A549 (cell line): ENCODE results near the gene IL17B. TPM values are rescaled to one million over a fixed set of nuclear protein-coding genes. Genes with fewer than 3 reads are reported as not detected.

ENCODE experiments used
- ATAC-seq, 2 experiments: fragments of 200-7000 bp in 1 of 2; fragments of >200 bp in 1 of 2; cut with Nextera tagmentation in 1 of 2; cut with Tn5 transposase in 1 of 2; 3 replicates each; pipeline versions ENCODE4 v1.8.0 to v1.9.1; 2018 to 2020; ENCODE audit warnings: mild to moderate bottlenecking in 1 of 2, moderate library complexity in 1 of 2
- CTCF ChIA-PET: fragments of 300-600 bp; sonication (Branson Sonifier 250); formaldehyde crosslinking; extraction: SDS; loops from one replicate; lab custom pipeline; 2021; ENCODE audit warnings: antibody characterized with exemption, inconsistent platforms; lab: Yijun Ruan, JAX
- POLR2A ChIA-PET: fragments of 350-600 bp; formaldehyde crosslinking; extraction: SDS; loops from one replicate; lab custom pipeline; 2021; ENCODE audit warnings: antibody characterized with exemption, inconsistent platforms; lab: Yijun Ruan, JAX
- DNase-seq, 2 experiments: peaks; one replicate each; pipeline versions ENCODE4 v3.0.0 to v3.0.0-alpha.2; 2011 to 2016; ENCODE audit warnings: low read depth in 1 of 2, low spot score in 1 of 2
- FAIRE-seq: peaks from 2 replicates; lab custom pipeline; 2011; peaks lifted over from hg19 to GRCh38; lab: Jason Lieb, UNC
- H3K27ac ChIP-seq, 2 experiments: fragments of >200 bp; sonication (Bioruptor Twin); formaldehyde crosslinking; 3 replicates each; pipeline ENCODE4 v1.5.1; 2016 to 2017
- H3K4me1 ChIP-seq: fragments of >200 bp; sonication (Bioruptor Twin); formaldehyde crosslinking; 3 replicates; pipeline ENCODE4 v1.6.1; 2016
- H3K4me2 ChIP-seq: fragments of >200 bp; sonication (Bioruptor Twin); formaldehyde crosslinking; 3 replicates; pipeline ENCODE4 v1.6.1; 2016
- H3K4me3 ChIP-seq: fragments of >200 bp; sonication (Bioruptor Twin); formaldehyde crosslinking; 3 replicates; pipeline ENCODE4 v1.5.1; 2016
- H3K9me3 ChIP-seq: fragments of >200 bp; sonication (Bioruptor Twin); formaldehyde crosslinking; 3 replicates; pipeline ENCODE4 v1.6.1; 2016
- CBX8 ChIP-seq: fragments of 200-600 bp; sonication (generic); IDR thresholded peaks from 2 replicates; pipeline ENCODE4 v1.6.1; 2016
- CEBPB ChIP-seq, 2 experiments: fragments of >200 bp in 1 of 2; sonication (Bioruptor Twin) in 1 of 2; formaldehyde crosslinking in 1 of 2; IDR thresholded peaks; 2 replicates each; pipeline ENCODE4 v1.6.1; 2012 to 2016
- CHD4 ChIP-seq: fragments of 200-600 bp; sonication (generic); IDR thresholded peaks from 2 replicates; pipeline ENCODE4 v1.6.1; 2016; ENCODE audit warnings: antibody characterized with exemption, mild to moderate bottlenecking, borderline replicate concordance
- EHMT2 ChIP-seq: fragments of 200-600 bp; sonication (generic); IDR thresholded peaks from 2 replicates; pipeline ENCODE4 v1.6.1; 2016; ENCODE audit warnings: antibody characterized with exemption, low read depth, mild to moderate bottlenecking, moderate library complexity
- FOSL2 ChIP-seq, 2 experiments: fragments of 450-650 bp in 1 of 2; fragments of >200 bp in 1 of 2; sonication (Bioruptor Twin) in 1 of 2; formaldehyde crosslinking; IDR thresholded peaks; 2 replicates each; pipeline versions ENCODE4 v1.5.0 to v1.6.1; 2016 to 2020; ENCODE audit warnings: mild to moderate bottlenecking in 1 of 2, moderate library complexity in 1 of 2
- FOXS1 ChIP-seq: fragments of 250-450 bp; sonication (Bioruptor Pico); IDR thresholded peaks from 2 replicates; pipeline ENCODE4 v1.5.0; 2020; ENCODE audit warnings: mild to moderate bottlenecking, moderate library complexity
- GATA3 ChIP-seq: IDR thresholded peaks from 2 replicates; pipeline ENCODE4 v1.6.1; 2012; ENCODE audit warnings: borderline replicate concordance
- HDAC2 ChIP-seq: fragments of 200-600 bp; sonication (generic); IDR thresholded peaks from 2 replicates; pipeline ENCODE4 v1.6.1; 2016
- HEYL ChIP-seq: fragments of 250-450 bp; sonication (Bioruptor Pico); IDR thresholded peaks from 2 replicates; pipeline ENCODE4 v1.8.0; 2021; ENCODE audit warnings: mild to moderate bottlenecking, moderate library complexity
- HOXB5 ChIP-seq: fragments of 250-450 bp; sonication (Bioruptor Pico); IDR thresholded peaks from 2 replicates; pipeline ENCODE4 v1.5.0; 2020; ENCODE audit warnings: mild to moderate bottlenecking, moderate library complexity
- JUNB ChIP-seq: fragments of >200 bp; sonication (Bioruptor Twin); formaldehyde crosslinking; IDR thresholded peaks from 2 replicates; pipeline ENCODE4 v1.6.1; 2016
- NFE2L2 ChIP-seq: fragments of 150-350 bp; conservative IDR thresholded peaks from 2 replicates; pipeline ENCODE4 v1.6.1; 2014; ENCODE audit warnings: low read length
- NPAS2 ChIP-seq: fragments of 250-450 bp; sonication (Bioruptor Pico); IDR thresholded peaks from 2 replicates; pipeline ENCODE4 v1.8.0; 2022; ENCODE audit warnings: mild to moderate bottlenecking, moderate library complexity, borderline replicate concordance
- NR3C1 ChIP-seq: fragments of >200 bp; sonication (Bioruptor Twin); formaldehyde crosslinking; IDR thresholded peaks from 3 replicates; pipeline ENCODE4 v1.6.1; 2017
- RAD21 ChIP-seq, 2 experiments: fragments of >200 bp in 1 of 2; sonication (Bioruptor Twin) in 1 of 2; formaldehyde crosslinking in 1 of 2; IDR thresholded peaks in 1 of 2; conservative IDR thresholded peaks in 1 of 2; 2 replicates in 1 of 2; 3 replicates in 1 of 2; pipeline ENCODE4 v1.6.1; 2012 to 2018; ENCODE audit warnings: inconsistent platforms in 1 of 2
- RCOR1 ChIP-seq: fragments of 150-350 bp; IDR thresholded peaks from 2 replicates; pipeline ENCODE4 v1.6.1; 2014; ENCODE audit warnings: antibody characterized with exemption, low read length, low read depth
- RFX5 ChIP-seq: fragments of 450-650 bp; IDR thresholded peaks from 2 replicates; pipeline ENCODE4 v1.7.1; 2014; ENCODE audit warnings: antibody characterized with exemption, mild to moderate bottlenecking, moderate library complexity
- RNF2 ChIP-seq: fragments of 200-600 bp; sonication (generic); IDR thresholded peaks from 2 replicates; pipeline ENCODE4 v1.6.1; 2016; ENCODE audit warnings: low read depth, mild to moderate bottlenecking, antibody characterized with exemption, moderate library complexity, borderline replicate concordance
- SMC3 ChIP-seq: fragments of >200 bp; sonication (Bioruptor Twin); formaldehyde crosslinking; IDR thresholded peaks from 3 replicates; pipeline ENCODE4 v1.6.1; 2018; ENCODE audit warnings: inconsistent platforms
- SREBF2 ChIP-seq: fragments of 450-650 bp; IDR thresholded peaks from 2 replicates; pipeline ENCODE4 v1.6.1; 2014; ENCODE audit warnings: mild to moderate bottlenecking, moderate library complexity
- TFCP2L1 ChIP-seq: fragments of 250-450 bp; sonication (Bioruptor Pico); IDR thresholded peaks from 2 replicates; pipeline ENCODE4 v1.5.0; 2021; ENCODE audit warnings: mild to moderate bottlenecking
- ZC3H11A ChIP-seq: fragments of 450-650 bp; IDR thresholded peaks from 2 replicates; pipeline ENCODE4 v1.6.1; 2014; ENCODE audit warnings: antibody characterized with exemption, mild to moderate bottlenecking
- ZSCAN20 ChIP-seq: fragments of 250-450 bp; sonication (Bioruptor Pico); IDR thresholded peaks from 2 replicates; pipeline ENCODE4 v1.8.0; 2022; ENCODE audit warnings: mild to moderate bottlenecking, moderate library complexity
- WGBS: methylation state at CpG from one replicate; pipeline ENCODE4 v1.1.6; 2017; ENCODE audit errors: missing lambda C conversion rate; 5-methylcytosine and 5-hydroxymethylcytosine counted together
- polyA plus RNA-seq, 4 experiments: library from polyadenylated mRNA; depleted of rRNA in 3 of 4; stranded (reverse); fragments of >200 nt; fragmentation: RNase III in 1 of 4; extraction: RNeasy Plus Mini Kit Qiagen cat#74134 plus additional on column Dnase treatment in 1 of 4; gene quantifications; 2 replicates in 3 of 4; 3 replicates in 1 of 4; pipeline ENCODE4 v1.2.3, GENCODE V29; 2011 to 2017
- TF ChIP-seq, protein P1 (sequence below): fragments of 250-450 bp; sonication (Bioruptor Pico); IDR thresholded peaks from 2 replicates; pipeline ENCODE4 v1.5.0; 2021; ENCODE audit warnings: mild to moderate bottlenecking, moderate library complexity, borderline replicate concordance
- TF ChIP-seq, protein P2 (sequence below): fragments of >200 bp; sonication (Bioruptor Twin); formaldehyde crosslinking; IDR thresholded peaks from 3 replicates; pipeline ENCODE4 v1.6.1; 2016

IL17B gene
- polyA plus RNA-seq, 2 of the 4 experiments (the other 2 are of a cell fraction): 0.23 TPM; not detected in 1

DNA sequence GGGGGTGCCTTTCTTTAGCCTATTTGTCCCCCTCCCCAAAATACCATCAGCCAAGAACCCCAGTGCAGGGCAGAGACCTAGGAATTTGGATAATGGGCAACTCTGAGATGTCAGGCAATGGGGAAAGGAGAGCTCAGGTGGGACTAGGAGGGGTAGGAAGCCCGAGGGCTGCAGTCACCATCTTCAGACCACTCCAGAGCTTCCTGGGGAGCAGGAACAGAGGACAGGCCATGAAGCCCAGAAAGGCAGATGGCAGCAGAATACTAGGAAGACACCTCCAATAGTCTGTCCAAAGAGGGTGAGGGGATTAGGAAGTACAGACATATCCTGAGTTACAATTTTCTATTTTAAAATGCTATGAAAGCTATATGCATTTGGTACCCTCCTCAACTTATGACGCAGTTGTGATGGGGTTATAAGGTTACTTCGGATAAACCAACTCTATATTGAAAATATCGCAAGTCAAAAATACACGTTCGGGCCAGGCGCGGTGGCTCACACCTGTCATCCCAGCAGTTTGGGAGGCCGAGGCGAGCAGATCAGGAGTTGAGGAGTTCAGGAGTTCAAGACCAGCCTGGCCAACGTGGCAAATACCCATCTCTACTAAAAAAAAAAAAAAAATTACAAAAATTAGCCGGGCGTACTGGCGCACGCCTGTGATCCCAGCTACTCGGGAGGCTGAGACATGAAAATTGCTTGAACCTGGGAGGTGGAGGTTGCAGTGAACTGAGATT lies 34.6 kb upstream of the IL17B start:
- ChIA-PET POLR2A (interaction anchor here (1.3 kb wide), 1 partner anchor 9 kb away, joined by 4 read pairs; no protein-coding TSS in a partner anchor), CTCF (interaction anchor here (0.6 to 52.1 kb wide), 13 partner anchors 9 to 205 kb away, joined by 3 to 1709 read pairs (median 4); partner anchors contain the start of genes IL17B and PCYOX1L)

DNA sequence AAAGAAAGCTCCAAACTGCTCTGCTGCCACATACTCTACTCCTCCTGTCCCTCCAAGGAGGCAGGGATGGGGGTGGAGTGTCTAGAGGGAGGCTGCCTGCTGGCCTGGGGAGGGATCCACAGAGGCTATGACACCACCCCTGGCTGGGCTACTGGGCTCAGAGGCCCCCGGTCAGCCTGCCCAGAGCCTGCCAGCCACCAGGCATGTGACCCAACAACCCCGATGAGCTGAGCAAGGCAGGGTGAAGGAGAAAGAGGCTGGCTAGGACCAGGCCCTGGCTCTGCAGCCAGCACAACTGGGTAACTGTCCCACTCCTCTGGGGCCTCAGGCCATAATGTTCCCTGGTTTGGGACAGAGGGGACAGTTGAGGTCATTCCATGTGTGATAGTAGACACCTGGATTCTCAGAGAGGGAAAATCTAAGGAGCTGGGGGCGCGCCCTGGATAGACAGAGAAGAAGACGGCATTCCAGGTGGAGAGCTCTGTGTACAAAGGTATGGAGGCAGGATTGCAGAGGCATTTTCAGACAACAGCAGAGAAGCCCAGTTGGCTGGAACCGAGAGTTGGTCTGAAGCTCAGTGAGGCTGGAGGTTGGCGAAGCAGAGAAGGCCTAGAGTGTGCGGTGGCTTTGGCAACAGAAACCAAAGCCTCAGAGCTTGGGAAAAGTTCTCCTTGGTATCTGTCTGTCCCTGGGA lies 33.8 kb upstream of the IL17B start:
- no peak for TF ChIP-seq SMC3
- no peak for TF ChIP-seq HDAC2
- TF ChIP-seq TFCP2L1: no peak
- no peak for TF ChIP-seq ZSCAN20 (CRISPR knock-in tag)
- TF ChIP-seq JUNB: no peak
- TF ChIP-seq HOXB5 (CRISPR knock-in tag): no peak
- no peak for TF ChIP-seq NFE2L2
- TF ChIP-seq FOSL2 (IDR thresholded peaks at IDR 0.05): no peak
- no peak for TF ChIP-seq FOSL2 (CRISPR knock-in tag; IDR thresholded peaks at IDR 0.05)
- TF ChIP-seq RNF2: no peak
- no peak for TF ChIP-seq FOXS1 (CRISPR knock-in tag)
- H3K4me2 ChIP-seq: no peak overlapping the region
- DNase-seq (no peak), FAIRE-seq (no peak), ATAC-seq (no peak)
- H3K4me3 ChIP-seq: no peak overlapping the region
- H3K4me1 ChIP-seq: peaks cover 21% of the 10 kb centered on the region
- H3K9me3 ChIP-seq: no peaks in the 10 kb centered on the region
- POLR2A ChIA-PET: interaction anchor here (1.3 kb wide), 1 partner anchor 8 kb away, joined by 4 read pairs; no protein-coding TSS in a partner anchor
- peak overlapping the region; percentile 13 to 34; a peak in 3 of 6 replicates for H3K27ac ChIP-seq
- WGBS: 97% methylated on average over 8 of the region's 8 CpGs
- CTCF ChIA-PET: interaction anchor here (0.6 to 52.1 kb wide), 11 partner anchors 10 to 206 kb away, joined by 3 to 1709 read pairs (median 5); partner anchors contain the start of genes IL17B and PCYOX1L

More for the DNA sequence above, 34.6 kb upstream of the IL17B start:
- DNase-seq (no peak), ATAC-seq (no peak), FAIRE-seq (no peak)
- Histone ChIP-seq H3K4me1 (peaks cover 21% of the 10 kb centered on the region), H3K9me3 (no peaks in the 10 kb centered on the region), H3K4me3 (no peak overlapping the region), H3K27ac (peak overlapping the region in 1 of 2 experiments; percentile 79; a peak in 2 of 6 replicates), H3K4me2 (no peak overlapping the region)
- 88% methylated on average over 16 of the region's 16 CpGs for WGBS
- TF ChIP-seq RFX5: no peak
- no peak for TF ChIP-seq CHD4
- TF ChIP-seq, protein P1, sequence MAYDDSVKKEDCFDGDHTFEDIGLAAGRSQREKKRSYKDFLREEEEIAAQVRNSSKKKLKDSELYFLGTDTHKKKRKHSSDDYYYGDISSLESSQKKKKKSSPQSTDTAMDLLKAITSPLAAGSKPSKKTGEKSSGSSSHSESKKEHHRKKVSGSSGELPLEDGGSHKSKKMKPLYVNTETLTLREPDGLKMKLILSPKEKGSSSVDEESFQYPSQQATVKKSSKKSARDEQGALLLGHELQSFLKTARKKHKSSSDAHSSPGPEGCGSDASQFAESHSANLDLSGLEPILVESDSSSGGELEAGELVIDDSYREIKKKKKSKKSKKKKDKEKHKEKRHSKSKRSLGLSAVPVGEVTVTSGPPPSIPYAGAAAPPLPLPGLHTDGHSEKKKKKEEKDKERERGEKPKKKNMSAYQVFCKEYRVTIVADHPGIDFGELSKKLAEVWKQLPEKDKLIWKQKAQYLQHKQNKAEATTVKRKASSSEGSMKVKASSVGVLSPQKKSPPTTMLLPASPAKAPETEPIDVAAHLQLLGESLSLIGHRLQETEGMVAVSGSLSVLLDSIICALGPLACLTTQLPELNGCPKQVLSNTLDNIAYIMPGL: no peak
- TF ChIP-seq RAD21 (conservative IDR thresholded peaks at IDR 0.05 in 1 of 2, IDR thresholded peaks at IDR 0.05 in 1 of 2): no peak
- TF ChIP-seq SREBF2: no peak
- no peak for TF ChIP-seq TFCP2L1
- no peak for TF ChIP-seq EHMT2
- no peak for TF ChIP-seq GATA3
- TF ChIP-seq, protein P2, sequence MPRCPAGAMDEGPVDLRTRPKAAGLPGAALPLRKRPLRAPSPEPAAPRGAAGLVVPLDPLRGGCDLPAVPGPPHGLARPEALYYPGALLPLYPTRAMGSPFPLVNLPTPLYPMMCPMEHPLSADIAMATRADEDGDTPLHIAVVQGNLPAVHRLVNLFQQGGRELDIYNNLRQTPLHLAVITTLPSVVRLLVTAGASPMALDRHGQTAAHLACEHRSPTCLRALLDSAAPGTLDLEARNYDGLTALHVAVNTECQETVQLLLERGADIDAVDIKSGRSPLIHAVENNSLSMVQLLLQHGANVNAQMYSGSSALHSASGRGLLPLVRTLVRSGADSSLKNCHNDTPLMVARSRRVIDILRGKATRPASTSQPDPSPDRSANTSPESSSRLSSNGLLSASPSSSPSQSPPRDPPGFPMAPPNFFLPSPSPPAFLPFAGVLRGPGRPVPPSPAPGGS: no peak
- no peak for TF ChIP-seq RNF2
- no peak for TF ChIP-seq RCOR1
- TF ChIP-seq ZC3H11A: no peak
- TF ChIP-seq NPAS2: no peak
- no peak for TF ChIP-seq CBX8
- TF ChIP-seq CEBPB (IDR thresholded peaks at IDR 0.05): no peak
- TF ChIP-seq HEYL (CRISPR knock-in tag): no peak
- no peak for TF ChIP-seq NR3C1
